ENCODE results near the gene ADI1. TPM values are rescaled to one million over a fixed set of nuclear protein-coding genes. Genes with fewer than 3 reads are reported as not detected.

Gene ADI1
- total and polyA plus RNA-seq, 2 of the 4 experiments (the other 2 are of a cell fraction): 43.2 to 46.0 TPM

DNA sequence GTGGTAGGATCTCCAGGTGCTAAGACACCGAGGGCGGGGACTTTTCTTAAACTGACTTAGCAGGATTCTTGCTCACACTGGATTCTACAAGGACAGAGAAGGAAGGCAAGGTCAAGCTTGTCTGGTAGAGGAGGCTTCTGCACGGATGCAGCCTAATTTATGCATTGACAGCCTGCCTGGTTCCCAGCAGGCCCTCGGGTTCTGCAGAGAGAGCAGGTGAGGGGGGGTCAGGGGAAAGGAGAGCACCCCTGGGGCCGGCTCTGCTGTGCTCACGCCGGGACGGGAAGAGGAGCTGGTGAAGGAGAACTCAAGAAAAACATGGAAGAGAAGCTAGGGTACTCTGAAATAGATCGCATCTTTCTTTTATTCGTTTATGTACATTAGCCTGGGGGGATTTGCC, 46.4 kb downstream of the ADI1 start:
- TF ChIP-seq, protein P1, sequence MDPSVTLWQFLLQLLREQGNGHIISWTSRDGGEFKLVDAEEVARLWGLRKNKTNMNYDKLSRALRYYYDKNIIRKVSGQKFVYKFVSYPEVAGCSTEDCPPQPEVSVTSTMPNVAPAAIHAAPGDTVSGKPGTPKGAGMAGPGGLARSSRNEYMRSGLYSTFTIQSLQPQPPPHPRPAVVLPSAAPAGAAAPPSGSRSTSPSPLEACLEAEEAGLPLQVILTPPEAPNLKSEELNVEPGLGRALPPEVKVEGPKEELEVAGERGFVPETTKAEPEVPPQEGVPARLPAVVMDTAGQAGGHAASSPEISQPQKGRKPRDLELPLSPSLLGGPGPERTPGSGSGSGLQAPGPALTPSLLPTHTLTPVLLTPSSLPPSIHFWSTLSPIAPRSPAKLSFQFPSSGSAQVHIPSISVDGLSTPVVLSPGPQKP (IDR thresholded peaks at IDR 0.05; ENCODE audit: borderline replicate concordance, low read depth, low read length): no peak
- H3K36me3 ChIP-seq (ENCODE audit: control insufficient read depth, insufficient read depth, low read length): peaks cover 42% of the 10 kb centered on the region
- H3K27me3 ChIP-seq (ENCODE audit: control insufficient read depth, insufficient read depth, low read length): no peaks in the 10 kb centered on the region
- no peak overlapping the region for H2AFZ ChIP-seq (replicated peaks; ENCODE audit: low read length, poor library complexity)
- no peak overlapping the region for H3K56ac ChIP-seq (ENCODE audit: extremely low read depth, insufficient read depth, low read length)
- H3K23ac ChIP-seq (ENCODE audit: low read depth, low read length): no peak overlapping the region
- no peak overlapping the region for H2BK120ac ChIP-seq (ENCODE audit: low read depth, low read length)
- no peak overlapping the region for H3K18ac ChIP-seq (ENCODE audit: low read depth, low read length)
- no peak overlapping the region for H4K5ac ChIP-seq (ENCODE audit: low read depth, low read length)
- DNase-seq: no peak
- H3K4me1 ChIP-seq (ENCODE audit: control insufficient read depth, insufficient read depth, low read length): peaks cover 22% of the 10 kb centered on the region
- WGBS, 2 experiments (ENCODE audit: extremely low coverage in 2 of 2, insufficient read length in 1 of 2): 33% methylated on average over 1 of the region's 10 CpGs; no CpG with 5 or more reads in 1 of the 2 experiments
- no peaks in the 10 kb centered on the region for H3K9me3 ChIP-seq (ENCODE audit: control insufficient read depth, insufficient read depth, low read length)
- H4K8ac ChIP-seq (ENCODE audit: low read depth in 2 of 2, low read length in 2 of 2): no peak overlapping the region
- BruUV-seq (replicated peaks): no TSS peak
- no peak overlapping the region for H2BK15ac ChIP-seq (ENCODE audit: low read depth, low read length)
- no peak overlapping the region for H2BK5ac ChIP-seq (ENCODE audit: low read depth, low read length, poor library complexity, severe bottlenecking)
- ChIA-PET POLR2A (ENCODE audit: unreplicated experiment) (no interaction called here), CTCF (no interaction called here)
- no peaks in the 10 kb centered on the region for H4K20me1 ChIP-seq (ENCODE audit: insufficient read depth, low read length)
- no peak overlapping the region for H4K91ac ChIP-seq (ENCODE audit: insufficient read depth, low read depth, low read length)
- H3K4ac ChIP-seq (ENCODE audit: low read depth, low read length): no peak overlapping the region
- no peak overlapping the region for H3K9ac ChIP-seq (ENCODE audit: low read depth, low read length)
- in situ Hi-C loops (cut with MboI; ENCODE audit: low sequenced_read_pairs): no loop called here
- H3K9me1 ChIP-seq (ENCODE audit: insufficient read depth, low read length): peaks cover 28% of the 10 kb centered on the region
- H2AK9ac ChIP-seq (replicated peaks; ENCODE audit: low read depth, low read length, poor library complexity): no peak overlapping the region
- no peak for ATAC-seq (ENCODE audit: low read depth)
- no peak overlapping the region for H3K4me3 ChIP-seq (ENCODE audit: insufficient read depth, low read depth, low read length)
- H3K4me2 ChIP-seq (ENCODE audit: low read depth, low read length): no peak overlapping the region
- no peak overlapping the region for H2AK5ac ChIP-seq (ENCODE audit: low read depth, low read length)
- dilution Hi-C loops (cut with HindIII; ENCODE audit: low sequenced_read_pairs, unreplicated experiment): no loop called here
- H3K14ac ChIP-seq (replicated peaks; ENCODE audit: low read depth, low read length): no peak overlapping the region
- intact Hi-C loops (cut with micrococcal nuclease): no loop called here
- no peak overlapping the region for H2BK20ac ChIP-seq (ENCODE audit: low read depth, low read length)
- no peak overlapping the region for H3K27ac ChIP-seq (ENCODE audit: insufficient read depth, low read length)
- H3K79me1 ChIP-seq (ENCODE audit: low read depth in 1 of 2, low read length in 2 of 2): peaks cover 8 to 38% of the 10 kb centered on the region in 2 experiments; a peak in 3 of 4 replicates

Data from IMR-90 (cell line).